ENCODE measurements around the gene NEK6. TPM values are rescaled to one million over a fixed set of nuclear protein-coding genes. Genes with fewer than 3 reads are reported as not detected.

NEK6 gene
- total RNA-seq, 2 donors from 2014 or later, result 15.5 to 23.6 TPM

DNA sequence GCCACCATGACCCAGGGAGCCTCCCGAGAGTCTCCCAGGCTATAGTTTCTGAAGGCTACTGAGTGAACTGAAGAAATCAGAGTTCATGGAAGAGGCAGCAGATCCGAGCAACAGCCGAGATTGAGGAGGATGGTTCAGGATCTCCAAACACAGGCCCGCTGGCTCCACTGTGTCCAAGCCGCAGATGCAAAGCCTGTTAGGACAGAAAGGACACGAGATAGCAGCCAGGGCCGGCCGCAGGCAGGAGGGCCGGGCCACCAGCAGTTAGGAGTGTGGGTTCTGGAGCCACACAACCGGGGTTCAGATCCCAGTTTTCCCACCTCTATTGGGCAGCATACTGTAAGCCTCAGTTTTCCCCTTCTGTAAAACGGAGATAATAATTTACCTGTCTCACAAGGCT lies 27.7 kb downstream of the NEK6 start:
- intact Hi-C loops (cut with DNase I), result no loop called here
- Histone ChIP-seq H3K27ac (peak overlapping the region; percentile 26 to 80 (median 54)), H3K4me3 (no peak overlapping the region), H3K4me1 (peaks cover 65% of the 10 kb centered on the region), H3K36me3 (replicated peaks in 1 of 2; ENCODE audit: insufficient read depth in 1 of 2, low read depth in 2 of 2) (no peaks in the 10 kb centered on the region), H3K27me3 (no peaks in the 10 kb centered on the region), H3K9me3 (no peaks in the 10 kb centered on the region)
- TF ChIP-seq POLR2A (IDR thresholded peaks at IDR 0.05), result no peak
- TF ChIP-seq, protein P1, sequence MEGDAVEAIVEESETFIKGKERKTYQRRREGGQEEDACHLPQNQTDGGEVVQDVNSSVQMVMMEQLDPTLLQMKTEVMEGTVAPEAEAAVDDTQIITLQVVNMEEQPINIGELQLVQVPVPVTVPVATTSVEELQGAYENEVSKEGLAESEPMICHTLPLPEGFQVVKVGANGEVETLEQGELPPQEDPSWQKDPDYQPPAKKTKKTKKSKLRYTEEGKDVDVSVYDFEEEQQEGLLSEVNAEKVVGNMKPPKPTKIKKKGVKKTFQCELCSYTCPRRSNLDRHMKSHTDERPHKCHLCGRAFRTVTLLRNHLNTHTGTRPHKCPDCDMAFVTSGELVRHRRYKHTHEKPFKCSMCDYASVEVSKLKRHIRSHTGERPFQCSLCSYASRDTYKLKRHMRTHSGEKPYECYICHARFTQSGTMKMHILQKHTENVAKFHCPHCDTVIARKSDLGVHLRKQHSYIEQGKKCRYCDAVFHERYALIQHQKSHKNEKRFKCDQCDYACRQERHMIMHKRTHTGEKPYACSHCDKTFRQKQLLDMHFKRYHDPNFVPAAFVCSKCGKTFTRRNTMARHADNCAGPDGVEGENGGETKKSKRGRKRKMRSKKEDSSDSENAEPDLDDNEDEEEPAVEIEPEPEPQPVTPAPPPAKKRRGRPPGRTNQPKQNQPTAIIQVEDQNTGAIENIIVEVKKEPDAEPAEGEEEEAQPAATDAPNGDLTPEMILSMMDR (IDR thresholded peaks at IDR 0.05), result no peak
- WGBS, 2 donors, result 89% methylated on average over 10 to 11 of the region's 11 CpGs
- ATAC-seq (no peak), DNase-seq (no peak)

DNA sequence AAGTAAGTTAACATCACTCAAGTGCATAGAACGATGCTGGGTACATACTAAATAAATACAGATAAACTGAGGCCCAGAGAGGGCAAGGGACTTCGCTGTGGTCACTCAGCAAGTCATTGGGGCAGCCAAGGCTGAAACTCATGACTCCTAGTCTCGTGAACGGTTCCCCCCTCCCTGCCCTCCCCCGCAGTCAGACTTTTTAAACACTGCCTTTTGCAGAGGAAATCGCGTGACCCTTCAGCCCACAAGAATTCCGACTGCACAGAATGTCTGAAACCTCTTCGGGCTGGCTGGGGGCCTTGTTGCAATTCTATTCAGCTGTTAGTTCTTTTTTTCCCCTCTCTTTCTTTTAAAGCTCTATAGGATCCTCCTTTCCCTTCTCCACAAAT lies 28.1 kb downstream of the NEK6 start:
- DNase-seq (peak; percentile 38 to 80 (median 54)), ATAC-seq (peak; percentile 19)
- H3K27ac ChIP-seq, result peak overlapping the region; percentile 26 to 80 (median 54)
- no peak for TF ChIP-seq POLR2A (IDR thresholded peaks at IDR 0.05)
- TF ChIP-seq, protein P1 (IDR thresholded peaks at IDR 0.05), result no peak
- no peaks in the 10 kb centered on the region for H3K27me3 ChIP-seq
- intact Hi-C loops (cut with DNase I), result no loop called here
- no peaks in the 10 kb centered on the region for H3K9me3 ChIP-seq
- 38 to 73% methylated on average over 9 of the region's 9 CpGs for WGBS, 2 donors
- H3K36me3 ChIP-seq (replicated peaks in 1 of 2; ENCODE audit: insufficient read depth in 1 of 2, low read depth in 2 of 2), result no peaks in the 10 kb centered on the region
- peaks cover 69% of the 10 kb centered on the region for H3K4me1 ChIP-seq
- H3K4me3 ChIP-seq, result no peak overlapping the region

- WGBS, 2 donors, result 64 to 70% methylated on average over 8 to 13 of the region's 14 CpGs
- peaks cover 68% of the 10 kb centered on the region for H3K4me1 ChIP-seq
- no peak overlapping the region for H3K4me3 ChIP-seq
- no peak for TF ChIP-seq POLR2A (IDR thresholded peaks at IDR 0.05)
- TF ChIP-seq, protein P1 (IDR thresholded peaks at IDR 0.05), result no peak
- H3K27ac ChIP-seq, result peak overlapping the region in 3 of 4 donors; percentile 21 to 80 (median 80)
- H3K27me3 ChIP-seq, result no peaks in the 10 kb centered on the region
- no peaks in the 10 kb centered on the region for H3K36me3 ChIP-seq (replicated peaks in 1 of 2; ENCODE audit: insufficient read depth in 1 of 2, low read depth in 2 of 2)
- no peaks in the 10 kb centered on the region for H3K9me3 ChIP-seq
- no peak for ATAC-seq
- DNase-seq, result peak in 1 of 4 donors; percentile 44
- intact Hi-C loops (cut with DNase I), result no loop called here
Measured at GRCh38 chr9:124286292-124286931, 28.7 kb downstream of the NEK6 start.

DNA sequence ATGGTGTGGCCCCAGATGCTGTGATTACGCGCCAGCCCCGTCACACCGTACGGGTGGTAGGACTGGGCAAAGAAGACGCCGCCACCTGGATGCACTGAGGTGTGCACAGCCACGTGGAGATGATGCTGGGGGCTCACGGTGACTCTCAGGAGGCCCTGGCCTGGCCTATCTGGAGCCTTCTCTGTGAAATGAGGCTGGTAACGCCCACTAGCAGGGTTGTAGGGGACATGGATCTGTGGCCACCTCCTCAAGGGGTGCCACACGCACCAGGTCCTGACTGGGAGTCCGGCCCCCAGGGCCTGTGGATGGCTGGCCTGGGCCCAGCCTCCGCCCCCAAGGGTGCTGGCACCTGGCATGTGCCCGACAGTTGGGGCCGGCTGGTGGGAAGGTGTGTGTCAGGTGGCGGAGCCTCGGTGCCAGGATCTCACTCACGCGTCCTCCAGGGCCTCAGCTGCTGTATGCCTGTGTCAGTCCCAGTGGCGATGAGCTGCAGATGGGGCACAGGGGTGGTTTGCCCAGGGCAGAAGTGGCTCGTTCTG lies 32.4 kb downstream of the NEK6 start:
- no peak overlapping the region for H3K4me3 ChIP-seq
- intact Hi-C loops (cut with DNase I), result no loop called here
- peak in 3 of 4 donors; percentile 31 to 60 (median 59) for DNase-seq
- TF ChIP-seq, protein P1 (IDR thresholded peaks at IDR 0.05), result no peak
- TF ChIP-seq POLR2A (IDR thresholded peaks at IDR 0.05), result no peak
- 56 to 79% methylated on average over 7 to 20 of the region's 21 CpGs for WGBS, 2 donors
- no peaks in the 10 kb centered on the region for H3K36me3 ChIP-seq (replicated peaks in 1 of 2; ENCODE audit: insufficient read depth in 1 of 2, low read depth in 2 of 2)
- no peaks in the 10 kb centered on the region for H3K27me3 ChIP-seq
- H3K9me3 ChIP-seq, result no peaks in the 10 kb centered on the region
- H3K4me1 ChIP-seq, result peaks cover 43% of the 10 kb centered on the region
- H3K27ac ChIP-seq, result peak overlapping the region in 1 of 4 donors; percentile 24
- peak; percentile 14 for ATAC-seq

All from body of pancreas (tissue), 4 donors.